ENCODE measurements around the gene EIF4A2.
"Not testable (repeated sequence)": the region's sequence is repeated elsewhere in the genome, so short reads cannot be mapped to it uniquely, and the experiment has no call there.

EIF4A2 gene

GRCh38 chr3:186806089-186807055, 23.0 kb downstream of the EIF4A2 start, which contains the start of gene RFC4:
RFC4 (minus strand) TSS chr3:186806482; CDS start chr3:186804713, 1,769 bp downstream.
- H3K9me3 ChIP-seq (ENCODE audit: control insufficient read depth, low read length), result no peaks in the 10 kb centered on the region
- H3K14ac ChIP-seq (ENCODE audit: low read length in 2 of 2), result no peak within 1 kb of the TSS
- DNase-seq, result peak; percentile 68
- no peak within 1 kb of the TSS for H2BK5ac ChIP-seq (ENCODE audit: low read depth, low read length, poor library complexity, severe bottlenecking)
- H3K4me1 ChIP-seq (ENCODE audit: control insufficient read depth, insufficient read depth, low read depth, low read length), result peaks cover 2% of the 10 kb centered on the region
- peak within 1 kb of the TSS; percentile 98 for H3K4me2 ChIP-seq (ENCODE audit: low read length, poor library complexity, severe bottlenecking)
- peak within 1 kb of the TSS; percentile 93 for H3K9ac ChIP-seq (ENCODE audit: low read length)
- peak within 1 kb of the TSS; percentile 86 to 88 for H3K18ac ChIP-seq (ENCODE audit: low read depth in 1 of 2, low read length in 2 of 2)
- no peak within 1 kb of the TSS for H2BK15ac ChIP-seq (ENCODE audit: low read depth, poor library complexity, severe bottlenecking)
- H3K27ac ChIP-seq (ENCODE audit: low read length, poor library complexity, severe bottlenecking), result peak within 1 kb of the TSS; percentile 54
- H3K4me3 ChIP-seq (ENCODE audit: insufficient read depth in 1 of 2, low read depth in 1 of 2, low read length in 2 of 2), result peak within 1 kb of the TSS; percentile 67 to 95
- H2BK120ac ChIP-seq (ENCODE audit: low read depth, low read length), result no peak within 1 kb of the TSS
- no peak within 1 kb of the TSS for H2BK12ac ChIP-seq (ENCODE audit: low read length in 2 of 2)
- H3K23ac ChIP-seq (ENCODE audit: low read length in 2 of 2), result peak within 1 kb of the TSS in 1 of 2 experiments; percentile 6
- peaks cover 4 to 11% of the 10 kb centered on the region in 2 experiments for H3K36me3 ChIP-seq (ENCODE audit: control insufficient read depth in 1 of 2, insufficient read depth in 2 of 2, low read depth in 1 of 2, low read length in 2 of 2)
- H3K79me1 ChIP-seq (replicated peaks; ENCODE audit: low read length, poor library complexity, severe bottlenecking), result peaks cover 7% of the 10 kb centered on the region
- H3K27me3 ChIP-seq (ENCODE audit: control insufficient read depth in 1 of 2, insufficient read depth in 1 of 2, low read length in 2 of 2), result peaks cover 0 to 4% of the 10 kb centered on the region in 2 experiments
- peak within 1 kb of the TSS; percentile 94 for H4K8ac ChIP-seq (ENCODE audit: low read length)
- 1% methylated on average over 69 of the region's 70 CpGs for WGBS
- peak within 1 kb of the TSS; percentile 59 to 92 for H3K4ac ChIP-seq (ENCODE audit: low read depth in 1 of 2, low read length in 2 of 2)
- H2AFZ ChIP-seq (ENCODE audit: low read depth, low read length), result peak within 1 kb of the TSS; percentile 67
- H2AK5ac ChIP-seq (ENCODE audit: low read length, severe bottlenecking), result peak within 1 kb of the TSS; percentile 62
- peak within 1 kb of the TSS; percentile 78 for H4K91ac ChIP-seq (ENCODE audit: low read length)

DNA sequence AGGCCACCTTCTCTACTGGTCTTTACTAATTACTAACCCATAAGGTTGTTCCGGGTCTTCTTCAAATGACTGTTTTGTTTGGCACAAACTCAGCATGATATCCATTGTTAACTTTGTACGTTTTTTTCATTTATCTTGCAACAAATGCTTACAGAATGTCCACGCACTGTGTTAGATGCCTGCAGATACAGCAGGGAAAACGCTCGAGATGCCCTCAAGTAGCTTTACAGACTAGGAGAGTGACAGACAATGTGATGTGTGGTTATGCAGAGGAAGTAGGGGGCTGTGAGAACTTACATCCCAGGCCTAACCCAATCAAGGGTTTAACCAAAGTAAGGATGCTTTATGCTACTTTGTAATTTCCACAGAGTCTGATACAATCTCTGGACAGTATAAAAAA, 23.9 kb downstream of the EIF4A2 start:
- Histone ChIP-seq H2AFZ (ENCODE audit: low read depth, low read length) (no peak overlapping the region), H3K4me1 (ENCODE audit: control insufficient read depth, insufficient read depth, low read depth, low read length) (peaks cover 2% of the 10 kb centered on the region), H2BK15ac (ENCODE audit: low read depth, poor library complexity, severe bottlenecking) (no peak overlapping the region), H3K9me3 (ENCODE audit: control insufficient read depth, low read length) (no peaks in the 10 kb centered on the region), H3K27me3 (ENCODE audit: control insufficient read depth in 1 of 2, insufficient read depth in 1 of 2, low read length in 2 of 2) (peaks cover 0 to 4% of the 10 kb centered on the region in 2 experiments), H2AK5ac (ENCODE audit: low read length, severe bottlenecking) (no peak overlapping the region), H3K4me3 (ENCODE audit: insufficient read depth in 1 of 2, low read depth in 1 of 2, low read length in 2 of 2) (peak overlapping the region in 1 of 2 experiments; percentile 95), H4K8ac (ENCODE audit: low read length) (peak overlapping the region; percentile 66), H2BK120ac (ENCODE audit: low read depth, low read length) (no peak overlapping the region), H2BK12ac (ENCODE audit: low read length in 2 of 2) (no peak overlapping the region), H3K14ac (ENCODE audit: low read length in 2 of 2) (no peak overlapping the region), H3K36me3 (ENCODE audit: control insufficient read depth in 1 of 2, insufficient read depth in 2 of 2, low read depth in 1 of 2, low read length in 2 of 2) (peaks cover 4 to 11% of the 10 kb centered on the region in 2 experiments), H3K9ac (ENCODE audit: low read length) (peak overlapping the region; percentile 93), H4K91ac (ENCODE audit: low read length) (no peak overlapping the region), H3K18ac (ENCODE audit: low read depth in 1 of 2, low read length in 2 of 2) (no peak overlapping the region), H3K79me1 (replicated peaks; ENCODE audit: low read length, poor library complexity, severe bottlenecking) (peaks cover 7% of the 10 kb centered on the region), H3K27ac (ENCODE audit: low read length, poor library complexity, severe bottlenecking) (no peak overlapping the region), H2BK5ac (ENCODE audit: low read depth, low read length, poor library complexity, severe bottlenecking) (no peak overlapping the region), H3K4ac (ENCODE audit: low read depth in 1 of 2, low read length in 2 of 2) (no peak overlapping the region), H3K23ac (ENCODE audit: low read length in 2 of 2) (no peak overlapping the region), H3K4me2 (ENCODE audit: low read length, poor library complexity, severe bottlenecking) (peak overlapping the region; percentile 78)
- no peak for DNase-seq
- WGBS, result 86% methylated on average over 5 of the region's 5 CpGs

DNA sequence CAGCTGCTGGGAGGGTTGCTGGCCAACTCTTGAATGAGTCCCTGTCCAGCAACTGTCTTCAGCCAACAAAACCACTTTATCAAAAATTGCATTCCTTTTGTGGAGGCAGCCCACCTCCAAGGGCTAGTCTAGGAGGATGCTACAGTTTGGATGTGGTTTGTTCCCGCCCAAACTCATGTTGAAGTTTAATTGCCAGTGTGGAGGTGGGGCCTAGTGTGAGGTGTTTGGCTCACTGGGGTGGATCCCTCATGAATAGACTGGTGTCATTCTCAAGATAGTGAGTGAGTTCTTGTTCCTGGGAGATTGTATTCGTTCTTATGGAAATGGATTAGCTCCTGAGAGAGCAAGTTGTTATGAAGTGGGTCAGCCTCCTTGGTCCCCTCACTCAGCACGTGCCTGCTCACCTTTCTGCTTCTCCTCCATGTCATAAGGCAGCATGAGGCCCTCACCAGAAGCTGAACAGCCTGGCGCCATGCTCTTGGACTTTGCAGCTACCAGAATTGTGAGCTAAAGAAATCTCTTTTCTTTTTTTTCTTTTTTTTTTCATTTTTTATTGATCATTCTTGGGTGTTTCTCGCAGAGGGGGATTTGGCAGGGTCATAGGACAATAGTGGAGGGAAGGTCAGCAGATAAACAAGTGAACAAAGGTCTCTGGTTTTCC, 27.1 kb downstream of the EIF4A2 start:
- Histone ChIP-seq H3K4me2 (ENCODE audit: low read length, poor library complexity, severe bottlenecking) (no peak overlapping the region), H2BK5ac (ENCODE audit: low read depth, low read length, poor library complexity, severe bottlenecking) (no peak overlapping the region), H4K8ac (ENCODE audit: low read length) (no peak overlapping the region), H3K36me3 (ENCODE audit: control insufficient read depth in 1 of 2, insufficient read depth in 2 of 2, low read depth in 1 of 2, low read length in 2 of 2) (no peaks in the 10 kb centered on the region), H3K9me3 (ENCODE audit: control insufficient read depth, low read length) (no peaks in the 10 kb centered on the region), H3K23ac (ENCODE audit: low read length in 2 of 2) (no peak overlapping the region), H2BK12ac (ENCODE audit: low read length in 2 of 2) (no peak overlapping the region), H4K91ac (ENCODE audit: low read length) (no peak overlapping the region), H3K14ac (ENCODE audit: low read length in 2 of 2) (no peak overlapping the region), H2AK5ac (ENCODE audit: low read length, severe bottlenecking) (no peak overlapping the region), H2BK120ac (ENCODE audit: low read depth, low read length) (no peak overlapping the region), H2AFZ (ENCODE audit: low read depth, low read length) (no peak overlapping the region), H3K4me3 (ENCODE audit: insufficient read depth in 1 of 2, low read depth in 1 of 2, low read length in 2 of 2) (no peak overlapping the region), H3K79me1 (replicated peaks; ENCODE audit: low read length, poor library complexity, severe bottlenecking) (peaks cover 3% of the 10 kb centered on the region), H3K27ac (ENCODE audit: low read length, poor library complexity, severe bottlenecking) (no peak overlapping the region), H3K9ac (ENCODE audit: low read length) (no peak overlapping the region), H3K27me3 (ENCODE audit: control insufficient read depth in 1 of 2, insufficient read depth in 1 of 2, low read length in 2 of 2) (peaks cover 0 to 18% of the 10 kb centered on the region in 2 experiments), H3K4me1 (ENCODE audit: control insufficient read depth, insufficient read depth, low read depth, low read length) (peaks cover under 1% of the 10 kb centered on the region), H3K4ac (ENCODE audit: low read depth in 1 of 2, low read length in 2 of 2) (no peak overlapping the region), H2BK15ac (ENCODE audit: low read depth, poor library complexity, severe bottlenecking) (no peak overlapping the region), H3K18ac (ENCODE audit: low read depth in 1 of 2, low read length in 2 of 2) (no peak overlapping the region)
- 81% methylated on average over 3 of the region's 5 CpGs for WGBS
- DNase-seq, result no peak

DNA sequence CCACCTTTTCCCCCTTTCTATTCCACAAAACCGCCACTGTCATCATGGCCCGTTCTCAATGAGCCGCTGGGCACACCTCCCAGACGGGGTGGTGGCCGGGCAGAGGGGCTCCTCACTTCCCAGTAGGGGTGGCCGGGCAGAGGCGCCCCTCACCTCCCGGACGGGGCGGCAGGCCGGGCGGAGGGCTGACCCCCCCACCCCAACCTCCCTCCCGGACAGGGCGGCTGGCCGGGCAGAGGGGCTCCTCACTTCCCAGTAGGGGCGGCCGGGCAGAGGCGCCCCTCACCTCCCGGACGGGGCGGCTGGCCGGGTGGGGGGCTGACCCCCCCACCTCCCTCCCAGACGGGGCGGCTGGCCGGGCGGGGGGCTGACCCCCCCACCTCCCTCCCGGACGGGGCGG, 27.9 kb downstream of the EIF4A2 start:
- H2AFZ ChIP-seq (ENCODE audit: low read depth, low read length), result not testable (repeated sequence)

More for the DNA sequence above, 27.9 kb downstream of the EIF4A2 start:
- H4K8ac ChIP-seq (ENCODE audit: low read length); DNase-seq; H2BK5ac ChIP-seq (ENCODE audit: low read depth, low read length, poor library complexity, severe bottlenecking); H2BK120ac ChIP-seq (ENCODE audit: low read depth, low read length); H2AK5ac ChIP-seq (ENCODE audit: low read length, severe bottlenecking); H3K18ac ChIP-seq (ENCODE audit: low read depth in 1 of 2, low read length in 2 of 2); H3K79me1 ChIP-seq (replicated peaks; ENCODE audit: low read length, poor library complexity, severe bottlenecking); H4K91ac ChIP-seq (ENCODE audit: low read length); H3K4me2 ChIP-seq (ENCODE audit: low read length, poor library complexity, severe bottlenecking); H3K27ac ChIP-seq (ENCODE audit: low read length, poor library complexity, severe bottlenecking); H3K9me3 ChIP-seq (ENCODE audit: control insufficient read depth, low read length); H3K36me3 ChIP-seq (ENCODE audit: control insufficient read depth in 1 of 2, insufficient read depth in 2 of 2, low read depth in 1 of 2, low read length in 2 of 2); H3K9ac ChIP-seq (ENCODE audit: low read length); H3K23ac ChIP-seq (ENCODE audit: low read length in 2 of 2); H3K4ac ChIP-seq (ENCODE audit: low read depth in 1 of 2, low read length in 2 of 2); H3K4me1 ChIP-seq (ENCODE audit: control insufficient read depth, insufficient read depth, low read depth, low read length); H3K4me3 ChIP-seq (ENCODE audit: insufficient read depth in 1 of 2, low read depth in 1 of 2, low read length in 2 of 2); H2BK15ac ChIP-seq (ENCODE audit: low read depth, poor library complexity, severe bottlenecking); H3K14ac ChIP-seq (ENCODE audit: low read length in 2 of 2); H2BK12ac ChIP-seq (ENCODE audit: low read length in 2 of 2): not testable (repeated sequence)
- 100% methylated on average over 1 of the region's 29 CpGs for WGBS
- peaks cover 0 to 18% of the 10 kb centered on the region in 2 experiments for H3K27me3 ChIP-seq (ENCODE audit: control insufficient read depth in 1 of 2, insufficient read depth in 1 of 2, low read length in 2 of 2)

All from mesenchymal stem cell (in vitro differentiated cells and primary cell).